ENCODE data around the gene CCSER1. TPM values are rescaled to one million over a fixed set of nuclear protein-coding genes. Genes with fewer than 3 reads are reported as not detected.

The CCSER1 gene
- total RNA-seq, 6 donors from 2014 or later, result 4.4 to 26.1 (median 13.8) TPM

GRCh38 chr4:90084277-90084966 is 42.8 kb upstream of the CCSER1 start:
- Histone ChIP-seq H3K9me3 (no peaks in the 10 kb centered on the region), H3K36me3 (no peaks in the 10 kb centered on the region), H3K27me3 (no peaks in the 10 kb centered on the region), H3K27ac (no peak overlapping the region), H3K4me1 (peaks cover 0 to 4% (median 0%) of the 10 kb centered on the region in 4 donors), H3K4me3 (no peak overlapping the region)
- DNase-seq (no peak), ATAC-seq (ENCODE audit: low FRiP score in 2 of 2) (peak in 1 of 2 donors; percentile 16)
- 64 to 67% methylated on average over 3 of the region's 3 CpGs for WGBS, 2 donors
- peak in 1 of 4 donors; percentile 57 for TF ChIP-seq EP300 (IDR thresholded peaks at IDR 0.05)
- TF ChIP-seq POLR2AphosphoS5 (IDR thresholded peaks at IDR 0.05), result no peak

- DNase-seq, result no peak
- 79 to 81% methylated on average over 4 to 5 of the region's 5 CpGs for WGBS, 2 donors
- ATAC-seq (ENCODE audit: low FRiP score in 2 of 2), result peak in 1 of 2 donors; percentile 21
- Histone ChIP-seq H3K27ac (no peak overlapping the region), H3K4me1 (peaks cover 0 to 4% (median 0%) of the 10 kb centered on the region in 4 donors), H3K27me3 (no peaks in the 10 kb centered on the region), H3K9me3 (no peaks in the 10 kb centered on the region), H3K4me3 (no peak overlapping the region), H3K36me3 (no peaks in the 10 kb centered on the region)
- TF ChIP-seq EP300 (IDR thresholded peaks at IDR 0.05) (no peak), CTCF (IDR thresholded peaks at IDR 0.05) (no peak), POLR2A (IDR thresholded peaks at IDR 0.05) (no peak), POLR2AphosphoS5 (IDR thresholded peaks at IDR 0.05) (no peak)
These were observed 42.3 kb upstream of the CCSER1 start for GRCh38 chr4:90084967-90085295.

- no peak for TF ChIP-seq POLR2AphosphoS5 (IDR thresholded peaks at IDR 0.05)
- TF ChIP-seq EP300 (IDR thresholded peaks at IDR 0.05), result no peak
- no peak for TF ChIP-seq CTCF (IDR thresholded peaks at IDR 0.05)
- no peak for TF ChIP-seq POLR2A (IDR thresholded peaks at IDR 0.05)
- no peak for ATAC-seq (ENCODE audit: low FRiP score in 2 of 2)
- DNase-seq, result no peak
These were observed 33.7 kb upstream of the CCSER1 start for GRCh38 chr4:90093526-90093925.

GRCh38 chr4:90095000-90095399 is 32.2 kb upstream of the CCSER1 start:
- no peak overlapping the region for H3K27ac ChIP-seq
- H3K4me3 ChIP-seq, result no peak overlapping the region
- ATAC-seq (ENCODE audit: low FRiP score in 2 of 2) (no peak), DNase-seq (no peak)
- H3K27me3 ChIP-seq, result no peaks in the 10 kb centered on the region
- WGBS, 2 donors, result 40 to 45% methylated on average over 1 of the region's 1 CpG
- no peak for TF ChIP-seq EP300 (IDR thresholded peaks at IDR 0.05)
- no peak for TF ChIP-seq POLR2AphosphoS5 (IDR thresholded peaks at IDR 0.05)
- TF ChIP-seq CTCF (IDR thresholded peaks at IDR 0.05), result no peak
- no peak for TF ChIP-seq POLR2A (IDR thresholded peaks at IDR 0.05)
- H3K4me1 ChIP-seq, result no peaks in the 10 kb centered on the region
- no peaks in the 10 kb centered on the region for H3K9me3 ChIP-seq
- no peaks in the 10 kb centered on the region for H3K36me3 ChIP-seq

More at GRCh38 chr4:90093526-90093925, 33.7 kb upstream of the CCSER1 start:
- Histone ChIP-seq H3K9me3 (no peaks in the 10 kb centered on the region), H3K4me3 (no peak overlapping the region), H3K27ac (no peak overlapping the region), H3K36me3 (no peaks in the 10 kb centered on the region), H3K4me1 (no peaks in the 10 kb centered on the region), H3K27me3 (no peaks in the 10 kb centered on the region)
- WGBS, 2 donors, result 72 to 75% methylated on average over 2 of the region's 2 CpGs

- 84 to 89% methylated on average over 3 of the region's 3 CpGs for WGBS, 2 donors
- peak; percentile 35 to 71 for ATAC-seq (ENCODE audit: low FRiP score in 2 of 2)
These were observed 27.4 kb upstream of the CCSER1 start for GRCh38 chr4:90099812-90100211.

More at GRCh38 chr4:90099812-90100211, 27.4 kb upstream of the CCSER1 start:
- no peak for TF ChIP-seq CTCF (IDR thresholded peaks at IDR 0.05)
- no peak for TF ChIP-seq EP300 (IDR thresholded peaks at IDR 0.05)
- no peak for TF ChIP-seq POLR2AphosphoS5 (IDR thresholded peaks at IDR 0.05)
- TF ChIP-seq POLR2A (IDR thresholded peaks at IDR 0.05), result no peak
- Histone ChIP-seq H3K9me3 (no peaks in the 10 kb centered on the region), H3K36me3 (no peaks in the 10 kb centered on the region), H3K27me3 (no peaks in the 10 kb centered on the region), H3K4me1 (no peaks in the 10 kb centered on the region), H3K4me3 (no peak overlapping the region), H3K27ac (no peak overlapping the region)
- DNase-seq, result peak in 1 of 2 donors; percentile 30

All from upper lobe of left lung (tissue), 6 donors.